H9 (cell line): ENCODE results near the gene AGPAT2. TPM values are rescaled to one million over a fixed set of nuclear protein-coding genes. Genes with fewer than 3 reads are reported as not detected.
A peak's percentile ranks its signal among the peaks of the same experiment; 100 is the strongest.

Experiments used
- DNase-seq: peaks from one replicate; pipeline ENCODE4 v3.0.0-alpha.2; 2017
- H2AFZ ChIP-seq: one replicate; pipeline ENCODE4 v1.6.1; 2013; ENCODE audit warnings: mild to moderate bottlenecking, low read length, control low read depth, moderate library complexity
- H2AK5ac ChIP-seq: 2 replicates; pipeline ENCODE4 v1.6.1; 2013; ENCODE audit warnings: low read length, control low read depth, mixed read lengths; ENCODE audit not compliant: insufficient read length
- H2BK120ac ChIP-seq: one replicate; pipeline ENCODE4 v1.6.1; 2013; ENCODE audit warnings: low read depth, mild to moderate bottlenecking, low read length, control low read depth, inconsistent platforms; ENCODE audit not compliant: poor library complexity, severe bottlenecking
- H2BK12ac ChIP-seq: 2 replicates; pipeline ENCODE4 v1.6.1; 2013; ENCODE audit warnings: low read length, control low read depth, mixed read lengths, low read depth; ENCODE audit not compliant: insufficient read length
- H2BK15ac ChIP-seq: 2 replicates; pipeline ENCODE4 v1.6.1; 2013; ENCODE audit warnings: low read depth, low read length, control low read depth
- H2BK20ac ChIP-seq: one replicate; pipeline ENCODE4 v1.6.1; 2013; ENCODE audit warnings: low read depth, mild to moderate bottlenecking, low read length, control low read depth, inconsistent platforms; ENCODE audit not compliant: poor library complexity, severe bottlenecking
- H2BK5ac ChIP-seq: 2 replicates; pipeline ENCODE4 v1.6.1; 2013; ENCODE audit warnings: low read length, control low read depth, mixed read lengths; ENCODE audit not compliant: insufficient read length
- H3K14ac ChIP-seq: 2 replicates; pipeline ENCODE4 v1.6.1; 2013; ENCODE audit warnings: low read length, control low read depth; ENCODE audit not compliant: insufficient read depth
- H3K18ac ChIP-seq: 2 replicates; pipeline ENCODE4 v1.6.1; 2013; ENCODE audit warnings: low read depth, mild to moderate bottlenecking, mixed read lengths, low read length, control low read depth; ENCODE audit not compliant: insufficient read length
- H3K23ac ChIP-seq: 2 replicates; pipeline ENCODE4 v1.6.1; 2013; ENCODE audit warnings: low read length, control low read depth, mixed read lengths, low read depth; ENCODE audit not compliant: insufficient read length
- H3K23me2 ChIP-seq: 2 replicates; pipeline ENCODE4 v1.6.1; 2013; ENCODE audit warnings: low read depth, mild to moderate bottlenecking, mixed read lengths, low read length, control low read depth; ENCODE audit not compliant: insufficient read length, poor library complexity, severe bottlenecking
- H3K27ac ChIP-seq: 2 replicates; pipeline ENCODE4 v1.5.1; 2013; ENCODE audit warnings: low read length, control low read depth, mixed read lengths, low read depth; ENCODE audit not compliant: insufficient read length
- H3K27me3 ChIP-seq: 2 replicates; pipeline ENCODE4 v1.6.1; 2013; ENCODE audit warnings: low read length, control low read depth, inconsistent platforms; ENCODE audit not compliant: insufficient read depth
- H3K4ac ChIP-seq: 2 replicates; pipeline ENCODE4 v1.6.1; 2013; ENCODE audit warnings: low read depth, mild to moderate bottlenecking, control low read depth, inconsistent platforms, low read length, moderate library complexity
- H3K4me1 ChIP-seq: 2 replicates; pipeline ENCODE4 v1.6.1; 2013; ENCODE audit warnings: low read length, control low read depth, inconsistent platforms; ENCODE audit not compliant: insufficient read depth
- H3K4me2 ChIP-seq: 2 replicates; pipeline ENCODE4 v1.6.1; 2013; ENCODE audit warnings: low read length, control low read depth, mixed read lengths; ENCODE audit not compliant: insufficient read length, insufficient read depth
- H3K56ac ChIP-seq: 2 replicates; pipeline ENCODE4 v1.6.1; 2013; ENCODE audit warnings: low read depth, mild to moderate bottlenecking, mixed read lengths, low read length, control low read depth; ENCODE audit not compliant: insufficient read length
- H3K79me1 ChIP-seq: 2 replicates; pipeline ENCODE4 v1.6.1; 2013; ENCODE audit warnings: low read depth, mild to moderate bottlenecking, moderate library complexity, low read length, control low read depth, inconsistent platforms; ENCODE audit not compliant: insufficient read depth, poor library complexity, severe bottlenecking
- H3K79me2 ChIP-seq: 2 replicates; pipeline ENCODE4 v1.6.1; 2013; ENCODE audit warnings: low read length, control low read depth, inconsistent platforms; ENCODE audit not compliant: insufficient read depth
- H3K9ac ChIP-seq: 2 replicates; pipeline ENCODE4 v1.6.1; 2013; ENCODE audit warnings: low read length, control low read depth, mixed read lengths; ENCODE audit not compliant: insufficient read length; ENCODE audit errors: extremely low read depth
- H3K9me3 ChIP-seq: one replicate; pipeline ENCODE4 v1.6.1; 2013; ENCODE audit warnings: low read depth, low read length, inconsistent platforms; ENCODE audit not compliant: control insufficient read depth
- H3T11ph ChIP-seq: one replicate; pipeline ENCODE4 v1.6.1; 2013; ENCODE audit warnings: mild to moderate bottlenecking, low read length, control low read depth, inconsistent platforms
- H4K20me1 ChIP-seq: one replicate; pipeline ENCODE4 v1.6.1; 2013; ENCODE audit not compliant: control insufficient read depth, insufficient read length, insufficient read depth
- H4K5ac ChIP-seq: 2 replicates; pipeline ENCODE4 v1.6.1; 2013; ENCODE audit warnings: low read depth, mild to moderate bottlenecking, mixed read lengths, low read length, control low read depth; ENCODE audit not compliant: insufficient read length
- H4K8ac ChIP-seq: replicated peaks from 2 replicates; pipeline ENCODE4 v1.6.1; 2013; ENCODE audit warnings: low read length, control low read depth, mixed read lengths, low read depth; ENCODE audit not compliant: insufficient read length
- H4K91ac ChIP-seq: 2 replicates; pipeline ENCODE4 v1.6.1; 2013; ENCODE audit warnings: low read depth, mild to moderate bottlenecking, moderate library complexity, mixed read lengths, low read length, control low read depth; ENCODE audit not compliant: insufficient read length
- H3K27ac Mint-ChIP-seq, 3 experiments: 2 replicates in 2 of 3; 3 replicates in 1 of 3; pipeline ENCODE4 v1.8.0; 2020 to 2021; ENCODE audit warnings: mixed read lengths in 3 of 3, mild to moderate bottlenecking in 1 of 3, moderate library complexity in 1 of 3
- H3K27me3 Mint-ChIP-seq: 2 replicates; pipeline ENCODE4 v1.8.0; 2021; ENCODE audit warnings: low read depth, mild to moderate bottlenecking, moderate library complexity, mixed read lengths
- H3K36me3 Mint-ChIP-seq, 3 experiments: 2 replicates in 2 of 3; 3 replicates in 1 of 3; pipeline ENCODE4 v1.8.0; 2020 to 2021; ENCODE audit warnings: low read depth in 3 of 3, mixed read lengths in 3 of 3; ENCODE audit not compliant: insufficient read depth in 1 of 3
- H3K4me1 Mint-ChIP-seq, 2 experiments: 2 replicates each; pipeline ENCODE4 v1.8.0; 2020; ENCODE audit warnings: mixed read lengths in 2 of 2
- H3K4me3 Mint-ChIP-seq, 2 experiments: 2 replicates in 1 of 2; 3 replicates in 1 of 2; pipeline ENCODE4 v1.8.0; 2020 to 2021; ENCODE audit warnings: mild to moderate bottlenecking in 2 of 2, mixed read lengths in 2 of 2, moderate library complexity in 1 of 2
- H3K9me3 Mint-ChIP-seq, 2 experiments: 2 replicates in 1 of 2; 3 replicates in 1 of 2; pipeline ENCODE4 v1.8.0; 2020; ENCODE audit warnings: mild to moderate bottlenecking in 2 of 2, mixed read lengths in 2 of 2, moderate library complexity in 1 of 2
- CTCF ChIP-seq: fragments of 200-600 bp; sonication (generic); conservative IDR thresholded peaks from 3 replicates; pipeline ENCODE4 v1.8.0; 2021; ENCODE audit warnings: antibody characterized with exemption, mild to moderate bottlenecking
- WGBS: extraction: QIAGEN DNeasy Blood & Tissue Kit; methylation state at CpG from one replicate; pipeline ENCODE4 v1.1.7; 2013; ENCODE audit warnings: missing lambda C conversion rate, low lambda C conversion rate, mixed read lengths; ENCODE audit not compliant: insufficient read length; ENCODE audit errors: extremely low coverage; 5-methylcytosine and 5-hydroxymethylcytosine counted together
- total RNA-seq: library from RNA; stranded (reverse); gene quantifications from 2 replicates; pipeline ENCODE4 v1.2.1, GENCODE V29; 2021

Gene AGPAT2
- total RNA-seq, 1 experiment from 2014 or later: 29.7 TPM

GRCh38 chr9:136726118-136726517, 38.9 kb upstream of the AGPAT2 start:
- no CpG with 5 or more reads among the region's 16 CpGs for WGBS
- H3K14ac ChIP-seq: no peak overlapping the region; the same call in 1 of the 2 replicates

More at GRCh38 chr9:136726118-136726517, 38.9 kb upstream of the AGPAT2 start:
- H3K36me3 Mint-ChIP-seq: peaks cover 30 to 41% (median 40%) of the 10 kb centered on the region in 3 experiments
- H3K4ac ChIP-seq: no peak overlapping the region
- no peak overlapping the region for H3T11ph ChIP-seq
- TF ChIP-seq CTCF: no peak
- H3K4me3 Mint-ChIP-seq: peak overlapping the region; percentile 94 to 96
- H3K27ac Mint-ChIP-seq: peak overlapping the region in 2 of 3 experiments; percentile 96; a peak in 4 of 7 replicates
- no peak overlapping the region for H4K91ac ChIP-seq
- no peak overlapping the region for H2AFZ ChIP-seq
- H4K20me1 ChIP-seq: no peaks in the 10 kb centered on the region
- H3K9ac ChIP-seq: peak overlapping the region; percentile 23
- H3K56ac ChIP-seq: no peak overlapping the region
- H3K4me1 Mint-ChIP-seq: peaks cover 12 to 19% of the 10 kb centered on the region in 2 experiments
- peak overlapping the region; percentile 93 for H3K4me2 ChIP-seq
- no peaks in the 10 kb centered on the region for H3K27me3 ChIP-seq
- no peak overlapping the region for H2BK20ac ChIP-seq
- no peak overlapping the region for H4K5ac ChIP-seq
- peaks cover 9% of the 10 kb centered on the region for H3K27me3 Mint-ChIP-seq
- H3K4me1 ChIP-seq: no peaks in the 10 kb centered on the region
- H2BK120ac ChIP-seq: no peak overlapping the region
- no peak overlapping the region for H3K23ac ChIP-seq
- no peaks in the 10 kb centered on the region for H3K9me3 ChIP-seq
- H2BK12ac ChIP-seq: no peak overlapping the region
- peaks cover 11% of the 10 kb centered on the region; the same call in 1 of the 2 replicates for H3K79me2 ChIP-seq
- no peak overlapping the region for H3K18ac ChIP-seq
- H2AK5ac ChIP-seq: no peak overlapping the region
- no peak overlapping the region for H3K27ac ChIP-seq
- no peak for DNase-seq
- no peak overlapping the region for H4K8ac ChIP-seq
- peaks cover 6% of the 10 kb centered on the region for H3K79me1 ChIP-seq
- H3K9me3 Mint-ChIP-seq: no peaks in the 10 kb centered on the region; a peak in 1 of 5 replicates
- no peak overlapping the region for H2BK5ac ChIP-seq
- peaks cover 10% of the 10 kb centered on the region for H3K23me2 ChIP-seq
- no peak overlapping the region for H2BK15ac ChIP-seq
